H1 (cell line): ENCODE data around the gene LIG1. TPM values are rescaled to one million over a fixed set of nuclear protein-coding genes. Genes with fewer than 3 reads are reported as not detected.

Experiments
- EGR1 ChIP-seq: IDR thresholded peaks from 2 replicates; pipeline ENCODE4 v1.6.1; 2011; ENCODE audit warnings: low read depth, low read length, borderline replicate concordance
- GABPA ChIP-seq: IDR thresholded peaks from 2 replicates; pipeline ENCODE4 v1.6.1; 2011; ENCODE audit warnings: mild to moderate bottlenecking, low read length, moderate library complexity, borderline replicate concordance; ENCODE audit not compliant: insufficient read depth
- JUN ChIP-seq: IDR thresholded peaks from 2 replicates; pipeline ENCODE4 v1.6.1; 2011; ENCODE audit warnings: low read depth, mild to moderate bottlenecking, improper control_type of control experiment, low read length
- KDM1A ChIP-seq: fragments of 200-600, 300-600 bp; sonication (generic); IDR thresholded peaks from 2 replicates; pipeline ENCODE4 v1.7.1; 2016; ENCODE audit warnings: mild to moderate bottlenecking, low read length, borderline replicate concordance
- POLR2AphosphoS5 ChIP-seq: IDR thresholded peaks from 2 replicates; pipeline ENCODE4 v1.6.1; 2011; ENCODE audit warnings: low read depth, low read length
- RFX5 ChIP-seq: IDR thresholded peaks from 2 replicates; pipeline ENCODE4 v1.6.1; 2011; ENCODE audit warnings: low read depth, low read length, improper control_type of control experiment, borderline replicate concordance
- SIRT6 ChIP-seq: IDR thresholded peaks from one replicate; pipeline ENCODE4 v1.7.1; 2012; ENCODE audit warnings: low read length, inconsistent platforms
- TBP ChIP-seq: IDR thresholded peaks from 2 replicates; pipeline ENCODE4 v1.6.1; 2011; ENCODE audit warnings: low read depth, low read length, improper control_type of control experiment
- polyA plus RNA-seq, 7 experiments: library from polyadenylated mRNA; depleted of rRNA in 3 of 7; stranded (reverse) in 5 of 7; unstranded in 2 of 7; fragments of >200 nt in 5 of 7; fragments of 200-250 nt in 2 of 7; gene quantifications; 1 replicate in 5 of 7; 2 replicates in 1 of 7; 4 replicates in 1 of 7; pipeline versions ENCODE4 v1.2.1 to v1.2.3, GENCODE V29; 2011 to 2013; ENCODE audit warnings: missing spikeins in 2 of 7, mixed read lengths in 2 of 7
- total RNA-seq: library from RNA; stranded (reverse); fragmentation: NEBNext Ultra II Directional; extraction: Animal tissue kit (Norgen Biotek cat#: 25700); gene quantifications from 2 replicates; pipeline ENCODE4 v1.2.1, GENCODE V29; 2021

The LIG1 gene
- total and polyA plus RNA-seq, 2 of the 8 experiments (the other 6 are each of a cell fraction or from before 2014, with no cell fraction given) = 67.6 to 113 TPM

DNA sequence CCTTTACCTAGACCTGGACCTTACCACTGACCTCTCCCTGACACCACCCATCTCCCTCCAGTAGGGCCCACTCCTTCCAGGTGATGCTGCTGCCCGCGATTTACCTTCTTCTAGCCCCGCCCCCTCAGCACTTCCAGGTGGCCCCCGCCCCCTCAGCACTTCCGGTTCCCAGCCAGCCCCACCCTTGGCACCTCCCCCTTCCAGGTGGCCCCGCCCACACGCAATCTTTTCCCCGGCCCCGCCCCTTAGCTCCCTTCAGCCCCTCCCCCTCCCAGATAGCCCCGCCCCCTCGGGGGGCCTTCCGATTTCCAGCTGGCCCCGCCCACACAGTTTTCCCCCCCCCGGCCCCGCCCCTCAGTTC is 586 bp downstream of the LIG1 start (continued):
- TF ChIP-seq POLR2AphosphoS5 (0 out of 2 replicates have a peak, but pooled peaks have one; percentile 6), SIRT6 (no peak), TBP (no peak), GABPA (no peak), RFX5 (no peak), EGR1 (0 out of 2 replicates have a peak, but pooled peaks have one; percentile 43), KDM1A (no peak), JUN (no peak)
